ENCODE data around the gene HAPLN3. TPM values are rescaled to one million over a fixed set of nuclear protein-coding genes. Genes with fewer than 3 reads are reported as not detected.
A peak's percentile ranks its signal among the peaks of the same experiment; 100 is the strongest.

Gene HAPLN3
- total RNA-seq, 4 donors from 2014 or later: 3.0 to 10.5 (median 6.7) TPM

- ATAC-seq: no peak
- Histone ChIP-seq H3K4me1 (peaks cover 2 to 49% (median 33%) of the 10 kb centered on the region in 3 donors), H3K36me3 (peaks cover 0 to 63% of the 10 kb centered on the region in 2 donors), H3K27me3 (no peaks in the 10 kb centered on the region), H3K27ac (no peak overlapping the region), H3K9me3 (no peaks in the 10 kb centered on the region), H3K4me3 (no peak overlapping the region)
- WGBS, 2 donors (ENCODE audit: low coverage in 1 of 2): 85 to 90% methylated on average over 5 of the region's 5 CpGs
- TF ChIP-seq EP300 (IDR thresholded peaks at IDR 0.05) (no peak), POLR2A (IDR thresholded peaks at IDR 0.05) (no peak), POLR2AphosphoS5 (IDR thresholded peaks at IDR 0.05) (no peak), CTCF (IDR thresholded peaks at IDR 0.05) (no peak)
Measured at GRCh38 chr15:88900982-88901418, 5.7 kb upstream of the HAPLN3 start.

- peak overlapping the region in 2 of 4 donors; percentile 18 to 36 for H3K27ac ChIP-seq
Measured at GRCh38 chr15:88900309-88900981, 5.1 kb upstream of the HAPLN3 start.

GRCh38 chr15:88899251-88899650 is 3.9 kb upstream of the HAPLN3 start:
- H3K27me3 ChIP-seq: peaks cover 13% of the 10 kb centered on the region
- H3K27ac ChIP-seq: peak overlapping the region in 2 of 4 donors; percentile 31 to 78
- H3K4me1 ChIP-seq: peaks cover 2 to 49% (median 27%) of the 10 kb centered on the region in 3 donors
- TF ChIP-seq EP300 (IDR thresholded peaks at IDR 0.05) (no peak), POLR2AphosphoS5 (IDR thresholded peaks at IDR 0.05) (no peak), POLR2A (IDR thresholded peaks at IDR 0.05) (no peak), CTCF (IDR thresholded peaks at IDR 0.05) (no peak)
- no peak for ATAC-seq
- 89 to 100% methylated on average over 2 to 7 of the region's 9 CpGs for WGBS, 2 donors (ENCODE audit: low coverage in 1 of 2)
- H3K9me3 ChIP-seq: no peaks in the 10 kb centered on the region
- H3K36me3 ChIP-seq: peaks cover 0 to 50% of the 10 kb centered on the region in 2 donors
- no peak overlapping the region for H3K4me3 ChIP-seq

More at GRCh38 chr15:88900309-88900981, 5.1 kb upstream of the HAPLN3 start:
- H3K27me3 ChIP-seq: peaks cover under 1% of the 10 kb centered on the region
- peaks cover 2 to 49% (median 28%) of the 10 kb centered on the region in 3 donors for H3K4me1 ChIP-seq
- TF ChIP-seq EP300 (IDR thresholded peaks at IDR 0.05): no peak
- TF ChIP-seq CTCF (IDR thresholded peaks at IDR 0.05): no peak
- no peak for TF ChIP-seq POLR2A (IDR thresholded peaks at IDR 0.05)
- TF ChIP-seq POLR2AphosphoS5 (IDR thresholded peaks at IDR 0.05): no peak
- H3K4me3 ChIP-seq: no peak overlapping the region
- no peaks in the 10 kb centered on the region for H3K9me3 ChIP-seq
- ATAC-seq: no peak
- peaks cover 0 to 58% of the 10 kb centered on the region in 2 donors for H3K36me3 ChIP-seq
- 81 to 96% methylated on average over 5 to 11 of the region's 12 CpGs for WGBS, 2 donors (ENCODE audit: low coverage in 1 of 2)

GRCh38 chr15:88898736-88899135 is 3.4 kb upstream of the HAPLN3 start:
- ATAC-seq: no peak
- no peaks in the 10 kb centered on the region for H3K9me3 ChIP-seq
- H3K27ac ChIP-seq: peak overlapping the region in 2 of 4 donors; percentile 31 to 78
- peaks cover 18% of the 10 kb centered on the region for H3K27me3 ChIP-seq
- H3K36me3 ChIP-seq: peaks cover 0 to 45% of the 10 kb centered on the region in 2 donors
- TF ChIP-seq POLR2AphosphoS5 (IDR thresholded peaks at IDR 0.05) (no peak), CTCF (IDR thresholded peaks at IDR 0.05) (no peak), EP300 (IDR thresholded peaks at IDR 0.05) (no peak), POLR2A (IDR thresholded peaks at IDR 0.05) (no peak)
- 91 to 95% methylated on average over 10 to 12 of the region's 15 CpGs for WGBS, 2 donors (ENCODE audit: low coverage in 1 of 2)
- H3K4me1 ChIP-seq: peaks cover 2 to 49% (median 27%) of the 10 kb centered on the region in 3 donors
- H3K4me3 ChIP-seq: no peak overlapping the region
